ENCODE results near the gene RHPN2. TPM values are rescaled to one million over a fixed set of nuclear protein-coding genes. Genes with fewer than 3 reads are reported as not detected.

Gene RHPN2
- total and polyA plus RNA-seq, 2 of the 13 experiments (the other 11 are each of a cell fraction or from before 2014, with no cell fraction given), result 20.3 to 48.0 TPM

- TF ChIP-seq, protein P1, sequence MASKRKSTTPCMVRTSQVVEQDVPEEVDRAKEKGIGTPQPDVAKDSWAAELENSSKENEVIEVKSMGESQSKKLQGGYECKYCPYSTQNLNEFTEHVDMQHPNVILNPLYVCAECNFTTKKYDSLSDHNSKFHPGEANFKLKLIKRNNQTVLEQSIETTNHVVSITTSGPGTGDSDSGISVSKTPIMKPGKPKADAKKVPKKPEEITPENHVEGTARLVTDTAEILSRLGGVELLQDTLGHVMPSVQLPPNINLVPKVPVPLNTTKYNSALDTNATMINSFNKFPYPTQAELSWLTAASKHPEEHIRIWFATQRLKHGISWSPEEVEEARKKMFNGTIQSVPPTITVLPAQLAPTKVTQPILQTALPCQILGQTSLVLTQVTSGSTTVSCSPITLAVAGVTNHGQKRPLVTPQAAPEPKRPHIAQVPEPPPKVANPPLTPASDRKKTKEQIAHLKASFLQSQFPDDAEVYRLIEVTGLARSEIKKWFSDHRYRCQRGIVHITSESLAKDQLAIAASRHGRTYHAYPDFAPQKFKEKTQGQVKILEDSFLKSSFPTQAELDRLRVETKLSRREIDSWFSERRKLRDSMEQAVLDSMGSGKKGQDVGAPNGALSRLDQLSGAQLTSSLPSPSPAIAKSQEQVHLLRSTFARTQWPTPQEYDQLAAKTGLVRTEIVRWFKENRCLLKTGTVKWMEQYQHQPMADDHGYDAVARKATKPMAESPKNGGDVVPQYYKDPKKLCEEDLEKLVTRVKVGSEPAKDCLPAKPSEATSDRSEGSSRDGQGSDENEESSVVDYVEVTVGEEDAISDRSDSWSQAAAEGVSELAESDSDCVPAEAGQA (IDR thresholded peaks at IDR 0.05; ENCODE audit: low read depth), result 0 out of 2 replicates have a peak, but pooled peaks have one; percentile 31
- TF ChIP-seq, protein P1 (CRISPR knock-in tag; IDR thresholded peaks at IDR 0.05; ENCODE audit: borderline replicate concordance), result no peak
- TF ChIP-seq MED1 (CRISPR knock-in tag; IDR thresholded peaks at IDR 0.05), result peak; percentile 95
- TF ChIP-seq XBP1 (CRISPR knock-in tag; IDR thresholded peaks at IDR 0.05), result no peak
- TF ChIP-seq ZSCAN29 (CRISPR knock-in tag; conservative IDR thresholded peaks at IDR 0.05), result peak; percentile 93
- TF ChIP-seq, protein P2, sequence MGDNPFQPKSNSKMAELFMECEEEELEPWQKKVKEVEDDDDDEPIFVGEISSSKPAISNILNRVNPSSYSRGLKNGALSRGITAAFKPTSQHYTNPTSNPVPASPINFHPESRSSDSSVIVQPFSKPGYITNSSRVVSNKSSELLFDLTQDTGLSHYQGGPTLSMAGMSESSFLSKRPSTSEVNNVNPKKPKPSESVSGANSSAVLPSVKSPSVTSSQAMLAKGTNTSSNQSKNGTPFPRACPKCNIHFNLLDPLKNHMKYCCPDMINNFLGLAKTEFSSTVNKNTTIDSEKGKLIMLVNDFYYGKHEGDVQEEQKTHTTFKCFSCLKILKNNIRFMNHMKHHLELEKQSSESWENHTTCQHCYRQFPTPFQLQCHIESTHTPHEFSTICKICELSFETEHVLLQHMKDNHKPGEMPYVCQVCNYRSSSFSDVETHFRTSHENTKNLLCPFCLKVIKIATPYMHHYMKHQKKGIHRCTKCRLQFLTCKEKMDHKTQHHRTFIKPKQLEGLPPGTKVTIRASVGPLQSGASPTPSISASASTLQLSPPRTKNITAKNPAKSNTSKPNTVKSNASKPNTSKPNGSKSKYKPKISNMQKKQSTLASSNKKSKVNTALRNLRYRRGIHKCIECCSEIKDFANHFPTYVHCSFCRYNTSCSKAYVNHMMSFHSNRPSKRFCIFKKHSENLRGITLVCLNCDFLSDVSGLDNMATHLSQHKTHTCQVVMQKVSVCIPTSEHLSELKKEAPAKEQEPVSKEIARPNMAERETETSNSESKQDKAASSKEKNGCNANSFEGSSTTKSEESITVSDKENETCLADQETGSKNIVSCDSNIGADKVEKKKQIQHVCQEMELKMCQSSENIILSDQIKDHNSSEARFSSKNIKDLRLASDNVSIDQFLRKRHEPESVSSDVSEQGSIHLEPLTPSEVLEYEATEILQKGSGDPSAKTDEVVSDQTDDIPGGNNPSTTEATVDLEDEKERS (CRISPR knock-in tag; IDR thresholded peaks at IDR 0.05), result peak; percentile 80
- TF ChIP-seq TARDBP (CRISPR knock-in tag; IDR thresholded peaks at IDR 0.05), result peak; percentile 88
- TF ChIP-seq SOX5 (CRISPR knock-in tag; IDR thresholded peaks at IDR 0.05; ENCODE audit: borderline replicate concordance), result peak; percentile 96
- no peak for TF ChIP-seq ZNF432 (CRISPR knock-in tag; IDR thresholded peaks at IDR 0.05; ENCODE audit: borderline replicate concordance)
- peak; percentile 46; the same call in 1 of the 2 replicates for TF ChIP-seq ZNF124 (CRISPR knock-in tag; IDR thresholded peaks at IDR 0.05)
- TF ChIP-seq LCORL (IDR thresholded peaks at IDR 0.05), result peak; percentile 71; the same call in 1 of the 2 replicates
- TF ChIP-seq LCORL (CRISPR knock-in tag; IDR thresholded peaks at IDR 0.05), result peak; percentile 93
- peak; percentile 7; the same call in 1 of the 2 replicates for TF ChIP-seq SMC3 (IDR thresholded peaks at IDR 0.05; ENCODE audit: low read length)
- TF ChIP-seq, protein P3, sequence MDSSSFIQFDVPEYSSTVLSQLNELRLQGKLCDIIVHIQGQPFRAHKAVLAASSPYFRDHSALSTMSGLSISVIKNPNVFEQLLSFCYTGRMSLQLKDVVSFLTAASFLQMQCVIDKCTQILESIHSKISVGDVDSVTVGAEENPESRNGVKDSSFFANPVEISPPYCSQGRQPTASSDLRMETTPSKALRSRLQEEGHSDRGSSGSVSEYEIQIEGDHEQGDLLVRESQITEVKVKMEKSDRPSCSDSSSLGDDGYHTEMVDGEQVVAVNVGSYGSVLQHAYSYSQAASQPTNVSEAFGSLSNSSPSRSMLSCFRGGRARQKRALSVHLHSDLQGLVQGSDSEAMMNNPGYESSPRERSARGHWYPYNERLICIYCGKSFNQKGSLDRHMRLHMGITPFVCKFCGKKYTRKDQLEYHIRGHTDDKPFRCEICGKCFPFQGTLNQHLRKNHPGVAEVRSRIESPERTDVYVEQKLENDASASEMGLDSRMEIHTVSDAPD (CRISPR knock-in tag; IDR thresholded peaks at IDR 0.05), result no peak
- peak; percentile 54; the same call in 1 of the 2 replicates for TF ChIP-seq SMAD3 (CRISPR knock-in tag; IDR thresholded peaks at IDR 0.05)
- TF ChIP-seq SMAD9 (CRISPR knock-in tag; IDR thresholded peaks at IDR 0.05), result no peak
- no peak for TF ChIP-seq ZFYVE20 (CRISPR knock-in tag; IDR thresholded peaks at IDR 0.05; ENCODE audit: borderline replicate concordance, low read depth)
- TF ChIP-seq, protein P4, sequence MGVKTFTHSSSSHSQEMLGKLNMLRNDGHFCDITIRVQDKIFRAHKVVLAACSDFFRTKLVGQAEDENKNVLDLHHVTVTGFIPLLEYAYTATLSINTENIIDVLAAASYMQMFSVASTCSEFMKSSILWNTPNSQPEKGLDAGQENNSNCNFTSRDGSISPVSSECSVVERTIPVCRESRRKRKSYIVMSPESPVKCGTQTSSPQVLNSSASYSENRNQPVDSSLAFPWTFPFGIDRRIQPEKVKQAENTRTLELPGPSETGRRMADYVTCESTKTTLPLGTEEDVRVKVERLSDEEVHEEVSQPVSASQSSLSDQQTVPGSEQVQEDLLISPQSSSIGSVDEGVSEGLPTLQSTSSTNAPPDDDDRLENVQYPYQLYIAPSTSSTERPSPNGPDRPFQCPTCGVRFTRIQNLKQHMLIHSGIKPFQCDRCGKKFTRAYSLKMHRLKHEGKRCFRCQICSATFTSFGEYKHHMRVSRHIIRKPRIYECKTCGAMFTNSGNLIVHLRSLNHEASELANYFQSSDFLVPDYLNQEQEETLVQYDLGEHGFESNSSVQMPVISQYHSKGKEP (CRISPR knock-in tag; IDR thresholded peaks at IDR 0.05), result no peak
Observed at GRCh38 chr19:33040994-33041827, 23.5 kb downstream of the RHPN2 start (continued).

Measured in HepG2 (cell line).